HG03175 (cell line): ENCODE results near the gene ARIH1.

Source experiments
- ATAC-seq: cut with Tn5 transposase; IDR thresholded peaks from one replicate; pipeline ENCODE4 v1.9.1; 2021; ENCODE audit warnings: mild to moderate bottlenecking, moderate library complexity; ENCODE audit not compliant: unreplicated experiment

The ARIH1 gene

DNA sequence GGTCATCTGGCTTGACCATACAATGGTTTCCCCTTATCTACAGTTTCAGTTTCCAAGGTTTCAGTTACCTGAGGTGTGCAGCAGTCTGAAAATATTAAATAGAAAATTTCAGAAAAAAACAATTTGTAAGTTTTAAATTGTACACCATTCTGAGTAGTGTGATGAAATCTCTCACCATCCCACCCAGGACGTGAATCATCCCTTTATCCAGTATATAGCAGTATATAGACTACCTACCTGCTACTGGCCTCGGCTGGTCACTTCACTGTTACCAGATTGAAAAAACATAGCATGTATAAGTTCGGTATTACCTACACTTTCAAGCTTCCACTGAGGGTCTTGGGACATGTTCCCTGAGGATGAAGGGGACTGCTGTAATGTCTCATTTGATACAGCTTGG, 12.0 kb downstream of the ARIH1 start:
- no peak for ATAC-seq

- no peak for ATAC-seq
Measured at GRCh38 chr15:72487070-72487797, 13.1 kb downstream of the ARIH1 start.

DNA sequence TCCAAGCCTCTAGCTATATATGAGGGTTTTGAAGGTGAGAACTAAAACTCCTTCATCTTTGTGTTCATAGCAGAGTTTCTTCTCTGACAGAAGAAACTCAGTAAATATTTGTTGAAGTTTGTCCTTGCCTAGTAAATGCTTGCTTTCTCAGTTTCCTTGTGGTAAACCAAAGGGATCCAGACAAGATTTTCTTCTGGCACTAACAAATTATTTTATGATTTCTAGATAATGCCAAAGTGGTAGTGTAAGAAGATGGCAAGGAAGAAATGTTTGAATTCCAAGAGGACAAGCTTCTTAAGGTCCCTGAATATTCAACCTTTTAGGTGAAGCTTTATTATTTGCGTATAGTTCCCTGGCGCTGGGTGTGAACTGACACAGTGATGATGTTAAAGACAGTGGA, 14.4 kb downstream of the ARIH1 start:
- no peak for ATAC-seq

DNA sequence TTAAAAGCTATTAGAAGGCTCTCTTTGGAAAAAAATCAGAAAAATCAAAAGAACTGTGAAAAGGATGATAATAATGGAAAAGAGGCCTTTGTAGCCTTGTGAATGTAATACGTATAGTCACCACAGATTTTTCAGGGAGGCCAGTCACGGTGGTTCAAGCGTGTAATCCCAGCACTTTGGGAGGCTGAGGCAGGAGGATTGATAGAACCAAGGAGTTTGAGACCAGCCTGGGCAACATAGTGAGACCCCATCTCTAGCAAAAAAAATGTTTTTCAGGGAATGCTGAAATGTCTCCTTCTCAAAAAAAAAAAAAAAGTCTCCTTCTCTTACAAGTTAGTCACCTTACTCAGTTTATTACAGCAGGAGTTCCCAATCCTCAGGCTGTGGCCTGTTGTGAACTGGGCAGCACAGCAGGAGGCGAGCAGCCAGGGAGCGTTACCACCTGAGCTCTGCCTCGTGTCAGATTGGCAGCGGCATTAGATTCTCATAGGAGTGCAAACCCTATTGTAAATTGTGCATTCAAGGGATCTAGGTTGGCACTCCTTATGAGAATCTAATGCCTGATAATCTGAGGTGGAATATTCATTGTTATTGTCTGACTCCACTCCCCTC, 15.9 kb downstream of the ARIH1 start:
- ATAC-seq: no peak

DNA sequence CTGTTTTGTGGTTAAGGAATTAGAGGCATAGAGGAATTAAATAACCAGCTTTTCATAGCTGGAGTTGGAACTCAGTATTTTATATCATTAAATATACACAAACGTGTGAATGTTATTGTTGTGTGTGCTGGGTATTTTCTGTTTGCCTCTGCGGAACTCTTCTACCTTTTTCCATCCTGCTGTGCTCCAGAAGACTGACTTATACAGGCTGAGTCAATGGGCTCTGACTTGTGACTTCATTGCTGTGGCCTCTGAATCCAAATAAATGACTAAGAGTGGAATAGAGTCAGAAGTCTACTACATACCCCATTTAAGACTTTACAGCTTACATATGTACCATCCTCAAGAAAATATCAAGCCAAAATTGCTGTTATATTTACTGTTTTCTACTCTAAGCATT, 17.6 kb downstream of the ARIH1 start:
- ATAC-seq: no peak

DNA sequence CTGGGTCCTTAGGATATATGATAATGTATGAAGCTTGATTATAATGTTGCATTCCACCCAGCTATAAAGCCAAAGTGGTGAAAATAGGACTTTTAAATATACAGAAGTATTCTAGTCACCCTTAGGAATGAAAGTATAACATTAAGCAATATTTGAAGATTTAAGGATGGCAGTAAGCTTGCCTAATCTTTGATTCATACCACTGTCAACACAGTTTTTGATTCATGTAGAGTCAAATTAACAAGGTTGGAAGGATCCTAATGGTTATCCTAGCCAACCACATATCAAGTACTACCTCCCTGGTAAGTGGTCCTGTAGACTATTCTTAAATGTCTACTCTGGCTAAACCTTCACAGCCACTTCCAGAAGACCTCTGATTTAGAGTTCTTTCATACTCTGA, 18.6 kb downstream of the ARIH1 start:
- ATAC-seq: no peak

DNA sequence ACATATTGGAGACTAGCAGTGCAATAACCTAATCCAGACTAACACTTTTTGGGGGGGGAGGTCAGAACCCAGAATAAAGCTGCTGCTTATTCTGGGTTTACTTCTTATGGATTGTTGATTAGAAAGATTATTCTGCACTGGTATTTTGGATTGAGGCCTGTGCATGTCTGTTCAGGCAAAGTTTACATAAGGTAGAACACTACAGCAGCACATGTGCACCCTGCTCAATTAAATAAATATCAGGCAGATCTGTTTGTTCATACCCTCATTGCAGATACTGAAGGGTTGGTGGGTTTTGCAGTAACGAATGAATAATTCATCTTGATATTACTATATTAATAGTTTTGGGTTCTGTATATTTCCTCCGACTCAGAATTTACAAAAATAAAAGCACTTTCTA, 19.1 kb downstream of the ARIH1 start:
- ATAC-seq: no peak

- ATAC-seq: no peak
Measured at GRCh38 chr15:72495007-72495406, 20.9 kb downstream of the ARIH1 start.

- no peak for ATAC-seq
Measured at GRCh38 chr15:72496783-72497182, 22.7 kb downstream of the ARIH1 start.

GRCh38 chr15:72497402-72497801, 23.3 kb downstream of the ARIH1 start:
- no peak for ATAC-seq

DNA sequence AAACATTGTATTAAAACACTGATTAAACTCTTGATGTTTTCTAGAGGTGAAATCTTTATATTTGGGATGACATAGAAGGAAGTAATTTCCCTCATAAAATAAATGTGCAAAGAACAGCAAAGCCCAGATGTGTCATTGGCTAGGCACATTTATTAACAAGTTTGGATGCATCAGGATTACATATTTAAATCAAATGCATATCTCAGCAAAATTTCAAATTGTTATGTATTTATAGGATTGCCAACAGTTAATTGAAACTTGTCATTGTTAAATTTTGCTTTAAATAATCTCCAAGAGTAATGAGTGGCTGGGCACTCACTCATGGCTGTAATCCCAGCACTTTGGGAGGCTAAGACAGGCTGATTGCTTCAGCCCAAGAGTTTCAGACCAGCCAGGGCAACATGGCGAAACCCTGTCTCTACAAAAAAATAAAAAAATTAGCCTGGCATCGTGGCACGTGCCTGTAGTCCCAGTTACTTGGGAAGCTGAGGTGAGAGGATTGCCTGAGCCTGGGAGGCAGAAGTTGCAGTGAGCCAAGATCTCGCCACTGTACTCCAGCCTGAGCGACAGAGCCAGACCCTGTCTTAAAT, 28.2 kb downstream of the ARIH1 start:
- no peak for ATAC-seq

DNA sequence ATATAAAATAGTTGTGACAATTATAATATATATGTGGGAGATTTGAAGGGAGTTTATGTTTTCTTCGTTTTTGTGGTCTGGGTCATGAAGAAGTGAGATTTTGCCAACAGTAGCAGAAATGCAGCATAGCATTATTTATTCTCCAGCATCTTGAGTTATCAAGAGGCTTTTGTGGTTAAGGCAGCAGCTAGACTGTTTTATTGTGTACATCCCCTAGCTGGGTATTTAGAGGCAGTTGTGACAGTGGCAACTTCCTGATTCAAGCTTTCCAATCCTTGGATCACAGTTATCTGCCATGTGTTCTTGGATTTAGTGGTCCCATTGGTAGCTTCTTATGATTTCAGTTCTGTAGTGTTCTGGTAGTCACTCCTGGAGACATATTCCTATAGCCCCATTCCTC, 29.0 kb downstream of the ARIH1 start:
- no peak for ATAC-seq

DNA sequence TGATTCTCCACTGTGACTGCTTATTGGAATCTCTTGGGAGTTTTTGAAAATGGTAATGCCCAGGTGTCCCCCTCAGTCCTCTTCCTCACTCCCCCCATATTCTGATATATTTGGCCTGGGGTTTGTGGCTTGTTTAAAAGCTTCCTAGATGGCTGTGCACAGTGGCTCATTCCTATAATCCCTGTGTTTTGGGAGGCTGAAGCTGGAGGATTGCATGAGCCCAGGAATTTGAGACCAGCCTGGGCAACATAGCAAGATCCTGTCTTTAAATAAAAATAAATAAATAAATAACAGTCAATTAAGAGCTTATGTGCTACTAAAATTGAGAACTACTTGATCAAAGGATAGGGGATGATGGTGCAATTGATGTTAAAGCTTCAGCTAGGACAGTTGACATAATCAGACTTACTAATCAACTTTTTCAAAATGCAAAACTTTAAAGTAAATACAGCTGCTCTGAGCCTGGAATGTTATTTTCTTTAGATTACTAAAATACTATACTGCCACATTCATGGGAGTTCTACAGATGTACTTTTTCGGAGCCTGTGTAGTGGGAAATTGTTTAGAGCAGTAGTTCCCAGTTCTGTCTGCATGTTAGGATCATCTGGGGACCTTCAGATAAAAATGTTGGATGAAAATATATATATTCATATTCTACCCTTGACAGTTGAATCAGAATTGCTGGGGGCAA, 33.4 kb downstream of the ARIH1 start:
- no peak for ATAC-seq

- ATAC-seq: no peak
Measured at GRCh38 chr15:72509484-72509883, 35.4 kb downstream of the ARIH1 start.

DNA sequence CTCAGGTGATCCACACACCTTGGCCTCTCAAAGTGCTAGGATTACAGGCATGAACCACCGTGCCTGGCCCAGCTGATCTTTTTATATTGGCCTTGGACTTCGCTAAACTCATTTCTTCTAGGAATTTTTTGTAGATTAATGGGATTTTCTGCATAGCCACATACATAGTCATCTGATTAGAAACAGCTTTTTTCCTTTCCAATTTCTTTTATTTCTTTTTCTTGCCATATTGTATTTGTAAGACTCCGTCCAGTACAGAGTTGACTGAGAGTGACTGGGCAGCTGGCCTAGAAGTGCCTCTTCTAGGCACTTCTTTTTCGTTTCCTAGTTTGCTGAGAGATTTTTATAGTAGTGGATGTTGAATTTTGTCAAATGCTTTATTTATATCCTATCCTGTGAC, 37.4 kb downstream of the ARIH1 start:
- ATAC-seq: no peak

DNA sequence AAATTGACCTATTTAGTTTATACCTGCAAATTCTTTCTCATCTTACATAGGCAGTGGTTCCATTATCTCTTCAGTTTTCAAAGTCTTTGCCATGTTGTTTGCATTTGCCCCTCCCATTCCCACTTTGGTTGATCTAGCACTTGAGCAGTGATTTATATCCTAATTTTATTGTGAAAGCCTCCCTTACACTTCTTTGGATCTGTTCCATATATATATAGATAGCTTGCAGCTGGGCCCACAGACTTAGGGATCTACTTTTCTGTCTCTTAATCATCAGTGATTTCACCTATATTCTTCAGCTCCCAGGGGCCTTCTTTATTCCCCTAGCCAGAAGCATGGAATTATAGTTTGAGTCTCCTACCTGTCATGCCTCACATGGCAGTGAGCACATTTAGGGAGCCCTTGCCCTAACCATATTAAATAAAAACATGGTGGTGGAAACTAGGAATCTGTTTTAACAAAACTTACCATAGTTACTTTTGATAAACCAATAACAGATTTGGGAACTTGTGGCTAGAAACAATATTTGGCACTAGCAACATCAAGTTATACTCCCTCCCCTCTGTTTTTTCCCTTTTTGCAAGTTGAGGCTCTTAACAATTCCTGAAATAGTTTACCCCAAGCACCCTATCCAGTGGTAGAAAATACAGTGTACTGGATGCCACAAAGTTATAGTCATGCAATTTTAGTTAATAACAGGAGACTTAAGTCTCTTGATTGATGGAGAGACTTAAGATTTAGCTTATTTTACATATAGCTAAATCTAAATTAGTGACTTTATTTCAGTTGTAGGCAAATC, 41.7 kb downstream of the ARIH1 start:
- ATAC-seq: no peak

DNA sequence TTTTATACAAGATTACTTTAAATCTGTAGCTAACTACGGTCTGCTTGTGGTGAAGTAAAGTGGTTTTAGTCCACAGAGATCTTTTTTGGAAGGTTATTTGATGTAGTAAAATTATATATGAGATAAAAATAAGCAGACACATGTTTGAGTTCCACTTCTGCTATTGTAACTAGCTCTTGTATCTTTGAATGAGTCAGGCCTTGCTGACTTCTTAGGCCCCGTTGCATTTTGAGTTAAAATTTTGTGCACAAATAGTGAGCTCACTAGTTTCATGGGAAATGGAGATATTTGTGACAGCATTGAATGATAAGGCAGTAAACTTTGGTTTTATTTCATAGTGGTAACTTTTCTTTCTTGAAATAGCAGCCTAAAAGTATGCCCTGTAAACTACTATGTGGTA, 42.6 kb downstream of the ARIH1 start:
- ATAC-seq: no peak

DNA sequence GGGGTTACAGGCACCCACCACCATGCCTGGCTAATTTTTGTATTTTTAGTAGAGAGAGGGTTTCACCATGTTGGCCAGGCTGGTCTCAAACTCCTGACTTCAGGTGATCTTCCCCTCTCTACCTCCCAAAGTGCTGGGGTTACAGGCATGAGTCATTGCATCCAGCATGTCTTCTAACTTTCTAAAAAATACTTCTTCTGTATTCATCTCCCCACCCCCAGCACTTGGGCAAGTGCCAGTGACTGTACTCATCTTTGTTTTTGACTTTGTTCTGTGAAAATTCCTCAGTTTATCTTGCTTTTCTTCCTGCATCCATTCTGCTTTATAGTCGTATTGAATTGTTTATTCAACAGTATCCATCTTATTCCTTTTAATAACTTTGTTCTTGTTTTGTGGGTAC, 47.6 kb downstream of the ARIH1 start:
- ATAC-seq: no peak

- no peak for ATAC-seq
Measured at GRCh38 chr15:72532991-72533601, 59.0 kb downstream of the ARIH1 start.

DNA sequence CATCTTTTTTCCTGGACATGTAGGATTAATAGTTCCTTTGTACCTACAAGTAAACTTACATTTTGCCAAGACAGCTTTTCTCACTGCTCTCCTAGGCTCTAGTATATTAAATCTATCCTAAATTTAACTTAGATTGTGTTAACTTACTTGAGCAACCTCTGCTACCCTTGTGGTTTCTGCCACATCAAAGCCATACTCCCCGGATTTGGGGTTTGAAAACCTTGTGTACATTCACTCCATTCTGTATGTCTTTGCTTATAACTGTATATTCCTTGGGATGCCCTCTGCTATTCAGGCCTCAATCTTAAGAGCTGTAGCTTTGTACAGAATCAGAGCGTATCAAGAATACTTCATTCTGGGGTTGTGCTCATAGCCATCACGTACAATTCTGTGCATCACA, 60.4 kb downstream of the ARIH1 start:
- ATAC-seq: no peak

GRCh38 chr15:72535911-72536310, 61.8 kb downstream of the ARIH1 start:
- no peak for ATAC-seq
